HepG2 (cell line): ENCODE results near the gene TRIM27. TPM values are rescaled to one million over a fixed set of nuclear protein-coding genes. Genes with fewer than 3 reads are reported as not detected.
A peak's percentile ranks its signal among the peaks of the same experiment; 100 is the strongest.

Experiments
- ARID2 ChIP-seq: sonication (generic); formaldehyde crosslinking; IDR thresholded peaks from 2 replicates; pipeline ENCODE4 v1.8.1; 2022; ENCODE audit warnings: mild to moderate bottlenecking, missing genetic modification reagents, borderline replicate concordance
- CCAR2 ChIP-seq: fragments of 200-400 bp; formaldehyde crosslinking; optimal IDR thresholded peaks from 2 replicates; pipeline ENCODE3; 2018; ENCODE audit warnings: low read depth, mild to moderate bottlenecking, low read length, moderate library complexity
- DR1 ChIP-seq: sonication (generic); formaldehyde crosslinking; IDR thresholded peaks from 2 replicates; pipeline ENCODE4 v1.8.0; 2021; ENCODE audit warnings: mild to moderate bottlenecking, missing genetic modification reagents, inconsistent platforms
- ELF4 ChIP-seq: sonication (generic); formaldehyde crosslinking; IDR thresholded peaks from 2 replicates; pipeline ENCODE4 v1.5.0; 2020; ENCODE audit warnings: missing genetic modification reagents, mild to moderate bottlenecking, moderate library complexity, borderline replicate concordance
- HIVEP1 ChIP-seq: sonication (generic); formaldehyde crosslinking; IDR thresholded peaks from 2 replicates; pipeline ENCODE4 v1.4.0; 2020; ENCODE audit warnings: mild to moderate bottlenecking, missing genetic modification reagents
- HMG20B ChIP-seq: conservative IDR thresholded peaks from 2 replicates; pipeline ENCODE4 v1.6.1; 2016; ENCODE audit warnings: missing genetic modification reagents, missing compliant biosample characterization
- HNRNPLL ChIP-seq: fragments of 200-400 bp; formaldehyde crosslinking; IDR thresholded peaks from 2 replicates; pipeline ENCODE4 v1.6.1; 2017; ENCODE audit warnings: mild to moderate bottlenecking, low read depth, low read length; ENCODE audit not compliant: poor library complexity, severe bottlenecking
- JUN ChIP-seq: sonication (generic); formaldehyde crosslinking; IDR thresholded peaks from 2 replicates; pipeline ENCODE4 v1.4.0; 2020; ENCODE audit warnings: mild to moderate bottlenecking, missing genetic modification reagents
- KDM2A ChIP-seq: sonication (generic); formaldehyde crosslinking; IDR thresholded peaks from 2 replicates; pipeline ENCODE4 v1.4.0; 2020; ENCODE audit warnings: low read depth, missing genetic modification reagents, borderline replicate concordance
- NBN ChIP-seq: fragments of 450-650 bp; conservative IDR thresholded peaks from 2 replicates; pipeline ENCODE4 v1.6.1; 2017
- NR2F6 ChIP-seq, 2 experiments: IDR thresholded peaks; 2 replicates each; pipeline ENCODE4 v1.6.1; 2016; ENCODE audit warnings: antibody characterized with exemption in 1 of 2, mild to moderate bottlenecking in 1 of 2
- NRL ChIP-seq: sonication (generic); formaldehyde crosslinking; IDR thresholded peaks from 2 replicates; pipeline ENCODE4 v1.5.0; 2020; ENCODE audit warnings: missing genetic modification reagents, mild to moderate bottlenecking, moderate library complexity, borderline replicate concordance
- PRDM10 ChIP-seq: sonication (generic); formaldehyde crosslinking; IDR thresholded peaks from 2 replicates; pipeline ENCODE4 v1.4.0; 2020; ENCODE audit warnings: low read depth, missing genetic modification reagents
- SOX5 ChIP-seq: IDR thresholded peaks from 2 replicates; pipeline ENCODE4 v1.6.1; 2016; ENCODE audit warnings: borderline replicate concordance
- THAP7 ChIP-seq: sonication (generic); formaldehyde crosslinking; IDR thresholded peaks from 2 replicates; pipeline ENCODE4 v1.8.1; 2023; ENCODE audit warnings: mild to moderate bottlenecking, missing genetic modification reagents
- ZBTB1 ChIP-seq: sonication (generic); formaldehyde crosslinking; IDR thresholded peaks from 2 replicates; pipeline ENCODE4 v1.4.0; 2020; ENCODE audit warnings: missing genetic modification reagents, borderline replicate concordance
- ZIK1 ChIP-seq: sonication (generic); formaldehyde crosslinking; IDR thresholded peaks from 2 replicates; pipeline ENCODE4 v1.5.0; 2020; ENCODE audit warnings: mild to moderate bottlenecking, low read depth, missing genetic modification reagents, borderline replicate concordance
- ZKSCAN5 ChIP-seq: sonication (generic); formaldehyde crosslinking; IDR thresholded peaks from 2 replicates; pipeline ENCODE4 v1.5.1; 2020; ENCODE audit warnings: mild to moderate bottlenecking, missing genetic modification reagents
- ZNF20 ChIP-seq: sonication (generic); formaldehyde crosslinking; IDR thresholded peaks from 2 replicates; pipeline ENCODE4 v1.4.0; 2020; ENCODE audit warnings: mild to moderate bottlenecking, moderate library complexity, missing genetic modification reagents
- ZNF260 ChIP-seq: sonication (generic); formaldehyde crosslinking; IDR thresholded peaks from 2 replicates; pipeline ENCODE4 v1.4.0; 2020; ENCODE audit warnings: missing genetic modification reagents, low read depth, mild to moderate bottlenecking, borderline replicate concordance
- ZNF3 ChIP-seq: IDR thresholded peaks from 2 replicates; pipeline ENCODE4 v1.7.0; 2017; ENCODE audit warnings: inconsistent platforms
- ZNF333 ChIP-seq: sonication (generic); formaldehyde crosslinking; IDR thresholded peaks from 2 replicates; pipeline ENCODE4 v1.4.0; 2020; ENCODE audit warnings: mild to moderate bottlenecking, missing genetic modification reagents, borderline replicate concordance
- ZNF354B ChIP-seq: sonication (generic); formaldehyde crosslinking; IDR thresholded peaks from 2 replicates; pipeline ENCODE4 v1.8.0; 2022; ENCODE audit warnings: mild to moderate bottlenecking, missing genetic modification reagents
- ZNF543 ChIP-seq: sonication (generic); formaldehyde crosslinking; IDR thresholded peaks from 2 replicates; pipeline ENCODE4 v1.4.0; 2020; ENCODE audit warnings: mild to moderate bottlenecking, missing genetic modification reagents
- polyA plus RNA-seq, 8 experiments: library from polyadenylated mRNA; depleted of rRNA in 3 of 8; stranded (reverse) in 7 of 8; unstranded in 1 of 8; fragments of >200 nt; fragmentation: Illumina TruSeq in 4 of 8; extraction: Trizol in 4 of 8; gene quantifications; 2 replicates each; pipeline versions ENCODE4 v1.2.1 to v1.2.3, GENCODE V29; 2011 to 2016; ENCODE audit warnings: low read depth in 4 of 8, missing spikeins in 1 of 8, mixed read lengths in 1 of 8; ENCODE audit not compliant: insufficient read depth in 1 of 8
- total RNA-seq, 5 experiments: library from RNA; depleted of rRNA; stranded (reverse); fragments of >200 nt; fragmentation: Illumina TruSeq; extraction: Trizol; gene quantifications; 2 replicates each; pipeline ENCODE4 v1.2.3, GENCODE V29; 2016; ENCODE audit warnings: low read depth in 1 of 5

TRIM27 gene
- total and polyA plus RNA-seq, 2 of the 13 experiments (the other 11 are each of a cell fraction or from before 2014, with no cell fraction given) = 88.6 to 112 TPM

DNA sequence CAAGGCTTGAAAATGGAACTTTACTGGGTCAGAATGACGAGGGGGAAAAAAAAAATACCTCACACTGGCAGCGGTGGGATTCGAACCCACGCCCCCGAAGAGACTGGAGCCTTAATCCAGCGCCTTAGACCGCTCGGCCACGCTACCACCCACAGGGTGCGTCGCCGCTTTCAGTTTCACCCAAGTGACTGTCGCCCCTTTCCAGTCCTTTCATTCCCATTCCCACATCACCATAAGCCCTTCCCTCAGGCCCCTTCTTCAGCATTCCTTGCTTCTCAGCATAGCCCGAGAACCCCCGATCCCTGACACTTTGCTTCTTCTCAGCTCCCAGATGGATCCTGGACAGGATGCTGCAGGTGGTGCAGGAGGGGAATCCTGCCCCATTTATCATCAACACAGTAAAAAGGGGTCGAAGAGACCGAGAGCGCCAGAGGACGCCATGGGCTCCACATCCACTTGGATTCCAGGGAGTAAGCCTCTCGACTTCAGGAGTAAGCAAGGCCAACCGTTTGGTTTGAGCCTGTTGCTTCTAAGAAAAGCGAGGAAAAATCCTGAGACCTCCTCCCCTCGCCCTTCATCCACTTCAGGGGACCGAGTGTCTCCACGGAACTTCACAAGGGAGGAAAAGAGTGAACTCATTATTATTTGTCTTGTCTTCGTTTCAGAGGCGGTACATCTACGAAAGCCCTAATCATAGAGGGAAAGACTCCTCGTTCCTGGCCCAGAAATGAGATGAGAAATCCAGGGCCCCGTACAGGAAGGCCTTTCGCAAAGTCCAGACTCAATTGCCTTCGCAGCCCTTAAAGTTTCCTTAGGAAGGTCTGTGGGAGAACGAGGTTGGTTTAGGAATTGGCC lies 20.0 kb upstream of the TRIM27 start (continued):
- no peak; the same call in 1 of the 2 replicates for TF ChIP-seq ZNF3 (CRISPR knock-in tag)
- TF ChIP-seq DR1 = peak; percentile 97
- no peak for TF ChIP-seq CCAR2
- no peak for TF ChIP-seq ZNF333
- TF ChIP-seq HMG20B (CRISPR knock-in tag) = no peak
- TF ChIP-seq NBN = no peak
- TF ChIP-seq KDM2A (CRISPR knock-in tag) = peak; percentile 94
- no peak for TF ChIP-seq ZIK1 (CRISPR knock-in tag)
- TF ChIP-seq ELF4 (CRISPR knock-in tag) = no peak; the same call in 1 of the 2 replicates
- peak; percentile 86 for TF ChIP-seq PRDM10
- TF ChIP-seq JUN (CRISPR knock-in tag) = no peak; the same call in 1 of the 2 replicates
- no peak for TF ChIP-seq NR2F6 (IDR thresholded peaks at IDR 0.05)
- TF ChIP-seq NR2F6 (CRISPR knock-in tag; IDR thresholded peaks at IDR 0.05) = no peak
- no peak for TF ChIP-seq HNRNPLL
- TF ChIP-seq ZNF543 (CRISPR knock-in tag) = peak; percentile 94
- TF ChIP-seq ZBTB1 (CRISPR knock-in tag) = no peak
- TF ChIP-seq THAP7 (CRISPR knock-in tag) = no peak
- no peak for TF ChIP-seq ZKSCAN5
- no peak; the same call in 1 of the 2 replicates for TF ChIP-seq SOX5 (CRISPR knock-in tag)
- peak; percentile 81; the same call in 1 of the 2 replicates for TF ChIP-seq NRL
- TF ChIP-seq ARID2 = no peak
- 0 out of 2 replicates have a peak, but pooled peaks have one; percentile 40 for TF ChIP-seq HIVEP1
- TF ChIP-seq ZNF354B = no peak; the same call in 1 of the 2 replicates
- no peak for TF ChIP-seq ZNF260
- no peak for TF ChIP-seq ZNF20 (CRISPR knock-in tag)
